ENCODE results near the gene ZFC3H1.
A peak's percentile ranks its signal among the peaks of the same experiment; 100 is the strongest.
"Not testable (repeated sequence)": the region's sequence is repeated elsewhere in the genome, so short reads cannot be mapped to it uniquely, and the experiment has no call there.

The ZFC3H1 gene

GRCh38 chr12:71663561-71664410 is at the start of gene ZFC3H1, which contains the start of gene THAP2:
TSS of gene ZFC3H1 (minus strand) at chr12:71663848. CDS start at chr12:71663610, 238 bp downstream.
TSS of gene THAP2 (plus strand) at chr12:71664301. CDS start at chr12:71664510, 209 bp downstream.
- in situ Hi-C loops (cut with MboI; ENCODE audit: low pct_unique_long_range_greater_than_20kb, low sequenced_read_pairs), result no loop called here
- DNase-seq, result peak; percentile 98

GRCh38 chr12:71710276-71711125 is 46.9 kb upstream of the ZFC3H1 start:
- in situ Hi-C loops (cut with MboI; ENCODE audit: low pct_unique_long_range_greater_than_20kb, low sequenced_read_pairs), result no loop called here
- DNase-seq, result no peak

GRCh38 chr12:71708658-71709057 is 45.0 kb upstream of the ZFC3H1 start:
- in situ Hi-C loops (cut with MboI; ENCODE audit: low pct_unique_long_range_greater_than_20kb, low sequenced_read_pairs), result no loop called here
- DNase-seq, result no peak

- in situ Hi-C loops (cut with MboI; ENCODE audit: low pct_unique_long_range_greater_than_20kb, low sequenced_read_pairs), result no loop called here
- DNase-seq, result no peak
Measured at GRCh38 chr12:71704920-71705319, 41.3 kb upstream of the ZFC3H1 start.

- in situ Hi-C loops (cut with MboI; ENCODE audit: low pct_unique_long_range_greater_than_20kb, low sequenced_read_pairs), result no loop called here
- no peak for DNase-seq
Measured at GRCh38 chr12:71703206-71703605, 39.6 kb upstream of the ZFC3H1 start.

- in situ Hi-C loops (cut with MboI; ENCODE audit: low pct_unique_long_range_greater_than_20kb, low sequenced_read_pairs), result no loop called here
- DNase-seq, result no peak
Measured at GRCh38 chr12:71702590-71702989, 38.9 kb upstream of the ZFC3H1 start.

GRCh38 chr12:71702181-71702580 is 38.5 kb upstream of the ZFC3H1 start:
- DNase-seq; in situ Hi-C loops (cut with MboI; ENCODE audit: low pct_unique_long_range_greater_than_20kb, low sequenced_read_pairs): not testable (repeated sequence)

- in situ Hi-C loops (cut with MboI; ENCODE audit: low pct_unique_long_range_greater_than_20kb, low sequenced_read_pairs), result no loop called here
- no peak for DNase-seq
Measured at GRCh38 chr12:71695782-71696181, 32.1 kb upstream of the ZFC3H1 start.

GRCh38 chr12:71694099-71694820 is 30.6 kb upstream of the ZFC3H1 start:
- in situ Hi-C loops (cut with MboI; ENCODE audit: low pct_unique_long_range_greater_than_20kb, low sequenced_read_pairs), result no loop called here
- no peak for DNase-seq

GRCh38 chr12:71693651-71694050 is 30.0 kb upstream of the ZFC3H1 start:
- DNase-seq; in situ Hi-C loops (cut with MboI; ENCODE audit: low pct_unique_long_range_greater_than_20kb, low sequenced_read_pairs): not testable (repeated sequence)

GRCh38 chr12:71693126-71693525 is 29.5 kb upstream of the ZFC3H1 start:
- no peak for DNase-seq
- in situ Hi-C loops (cut with MboI; ENCODE audit: low pct_unique_long_range_greater_than_20kb, low sequenced_read_pairs), result no loop called here

- DNase-seq, result no peak
Measured at GRCh38 chr12:71691504-71692129, 28.0 kb upstream of the ZFC3H1 start.

GRCh38 chr12:71688961-71689570 is 25.4 kb upstream of the ZFC3H1 start:
- no peak for DNase-seq
- in situ Hi-C loops (cut with MboI; ENCODE audit: low pct_unique_long_range_greater_than_20kb, low sequenced_read_pairs), result no loop called here

More at GRCh38 chr12:71691504-71692129, 28.0 kb upstream of the ZFC3H1 start:
- in situ Hi-C loops (cut with MboI; ENCODE audit: low pct_unique_long_range_greater_than_20kb, low sequenced_read_pairs), result no loop called here

- in situ Hi-C loops (cut with MboI; ENCODE audit: low pct_unique_long_range_greater_than_20kb, low sequenced_read_pairs); DNase-seq: not testable (repeated sequence)
Measured at GRCh38 chr12:71687172-71687571, 23.5 kb upstream of the ZFC3H1 start.

GRCh38 chr12:71686658-71687025 is 23.0 kb upstream of the ZFC3H1 start:
- in situ Hi-C loops (cut with MboI; ENCODE audit: low pct_unique_long_range_greater_than_20kb, low sequenced_read_pairs), result no loop called here
- DNase-seq, result no peak

GRCh38 chr12:71685914-71686657 is 22.4 kb upstream of the ZFC3H1 start, which contains the start of gene TMEM19:
TSS of gene TMEM19 (plus strand) at chr12:71686082. CDS start at chr12:71686681, 599 bp downstream.
- in situ Hi-C loops (cut with MboI; ENCODE audit: low pct_unique_long_range_greater_than_20kb, low sequenced_read_pairs), result no loop called here
- DNase-seq, result peak; percentile 91

GRCh38 chr12:71685312-71685906 is 21.8 kb upstream of the ZFC3H1 start:
- no peak for DNase-seq
- in situ Hi-C loops (cut with MboI; ENCODE audit: low pct_unique_long_range_greater_than_20kb, low sequenced_read_pairs), result no loop called here

Data from KBM-7 (cell line).